ENCODE measurements around the gene MEN1.

- TF ChIP-seq CTCF (conservative IDR thresholded peaks at IDR 0.05) (no peak), EZH2 (IDR thresholded peaks at IDR 0.05; ENCODE audit: low read depth) (no peak)
Measured at GRCh38 chr11:64757549-64758329, 52.6 kb downstream of the MEN1 start.
